Activated CD4-positive, alpha-beta T cell treated with anti-CD3 and anti-CD28 coated beads for 48 hours (primary cell): ENCODE results near the gene RGN.
"Not testable (repeated sequence)": the region's sequence is repeated elsewhere in the genome, so short reads cannot be mapped to it uniquely, and the experiment has no call there.

Source experiments
- DNase-seq: peaks from one replicate; pipeline ENCODE4 v3.0.0-alpha.2; 2020

Gene RGN

GRCh38 chrX:47078129-47079043 lies at the start of gene RGN:
RGN (plus strand) TSS chrX:47078443; CDS start chrX:47081145, 2,702 bp downstream.
- DNase-seq, result no peak

- DNase-seq, result no peak
These were observed 47.9 kb upstream of the RGN start for GRCh38 chrX:47030339-47030738.

- DNase-seq, result no peak
These were observed 30.3 kb upstream of the RGN start for GRCh38 chrX:47047989-47048388.

GRCh38 chrX:47059142-47059874 lies 18.9 kb upstream of the RGN start:
- DNase-seq, result no peak

DNA sequence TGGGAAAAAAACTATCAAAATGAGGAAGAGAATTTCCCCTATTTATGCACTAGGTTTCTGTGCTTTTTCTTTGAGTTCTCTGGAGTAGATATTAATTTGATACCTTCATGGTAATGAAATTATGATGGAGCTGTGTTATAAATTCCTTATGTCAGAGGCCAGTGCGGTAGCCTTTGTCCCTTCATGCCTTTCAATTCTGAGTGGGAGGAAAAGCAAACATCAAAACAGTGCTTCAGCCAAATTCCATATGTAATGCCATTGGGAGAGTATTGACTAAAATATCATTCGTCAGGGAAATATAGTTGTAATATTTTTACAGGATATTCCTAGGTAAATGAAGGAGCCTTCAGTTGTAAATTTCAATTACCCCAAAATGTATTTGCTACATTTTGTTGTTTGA lies 17.5 kb upstream of the RGN start:
- DNase-seq, result no peak

GRCh38 chrX:47061238-47061919 lies 16.9 kb upstream of the RGN start:
- DNase-seq, result no peak

GRCh38 chrX:47063179-47063578 lies 15.1 kb upstream of the RGN start:
- no peak for DNase-seq

- DNase-seq, result no peak
These were observed 10.0 kb upstream of the RGN start for GRCh38 chrX:47068214-47068613.

DNA sequence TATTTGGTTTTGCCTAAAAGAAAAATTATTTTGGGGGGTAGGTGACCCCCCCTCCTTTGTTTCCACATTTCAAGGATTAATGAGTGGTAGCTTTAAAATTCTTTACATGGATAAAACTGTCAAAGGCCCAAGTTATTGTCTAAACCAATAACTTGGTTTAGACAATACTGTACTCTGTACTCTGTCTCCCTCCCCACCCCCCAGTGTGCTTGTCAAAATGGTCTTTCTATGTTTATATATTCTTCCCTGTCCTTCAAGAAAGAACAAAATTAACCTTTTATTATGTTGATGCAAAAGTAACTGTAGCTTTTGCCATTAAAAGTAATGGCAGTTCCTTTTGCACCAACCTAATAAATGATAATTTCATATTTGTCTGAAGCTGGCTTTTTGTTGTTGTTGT lies 9.5 kb upstream of the RGN start:
- DNase-seq, result no peak

DNA sequence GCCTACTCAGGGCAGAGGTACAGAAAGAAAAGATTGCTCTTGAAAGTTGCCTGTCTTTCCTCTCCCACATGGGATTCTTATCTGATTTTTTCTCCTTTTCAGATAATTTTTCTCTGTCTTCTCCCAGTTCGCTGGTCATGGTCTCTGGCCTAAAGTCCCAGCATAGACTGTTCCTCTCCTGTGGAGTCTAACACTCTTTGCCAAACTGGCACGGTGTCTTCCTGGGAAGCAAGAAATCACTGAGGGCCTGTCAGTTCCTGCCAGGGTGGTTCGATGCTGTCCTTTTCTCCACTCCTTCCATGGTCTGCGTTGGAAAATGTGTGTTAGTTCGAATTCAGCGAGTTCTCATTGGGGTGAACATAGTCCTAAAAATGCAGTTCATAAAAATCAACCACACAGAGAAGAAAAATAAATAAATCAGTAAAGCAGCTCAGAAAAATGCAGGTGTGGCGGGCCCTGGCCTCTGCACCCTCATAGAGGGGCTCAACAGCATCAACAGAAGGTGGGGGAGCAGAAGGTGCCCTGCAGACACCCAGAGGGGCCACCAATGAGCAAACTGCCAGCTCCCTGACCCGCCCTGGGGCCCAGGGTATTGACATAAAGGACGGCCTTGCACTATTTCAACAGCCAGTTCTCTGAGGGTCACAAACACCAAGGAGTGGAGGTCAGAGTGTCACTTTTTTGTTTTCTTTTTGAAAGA lies 2.1 kb downstream of the RGN start:
- no peak for DNase-seq

DNA sequence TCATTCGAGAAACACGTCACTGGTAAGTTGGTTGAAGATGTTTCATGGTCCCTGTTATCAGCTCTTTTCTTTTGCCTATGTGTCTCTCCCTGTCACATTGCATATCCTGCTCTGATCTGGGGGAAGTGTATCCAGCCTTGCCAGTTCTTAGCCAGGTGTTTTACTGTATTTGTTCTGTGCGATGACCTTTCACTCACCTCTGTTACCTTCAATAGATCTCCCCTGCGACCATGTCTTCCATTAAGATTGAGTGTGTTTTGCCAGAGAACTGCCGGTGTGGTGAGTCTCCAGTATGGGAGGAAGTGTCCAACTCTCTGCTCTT lies 2.6 kb downstream of the RGN start:
- DNase-seq, result no peak

DNA sequence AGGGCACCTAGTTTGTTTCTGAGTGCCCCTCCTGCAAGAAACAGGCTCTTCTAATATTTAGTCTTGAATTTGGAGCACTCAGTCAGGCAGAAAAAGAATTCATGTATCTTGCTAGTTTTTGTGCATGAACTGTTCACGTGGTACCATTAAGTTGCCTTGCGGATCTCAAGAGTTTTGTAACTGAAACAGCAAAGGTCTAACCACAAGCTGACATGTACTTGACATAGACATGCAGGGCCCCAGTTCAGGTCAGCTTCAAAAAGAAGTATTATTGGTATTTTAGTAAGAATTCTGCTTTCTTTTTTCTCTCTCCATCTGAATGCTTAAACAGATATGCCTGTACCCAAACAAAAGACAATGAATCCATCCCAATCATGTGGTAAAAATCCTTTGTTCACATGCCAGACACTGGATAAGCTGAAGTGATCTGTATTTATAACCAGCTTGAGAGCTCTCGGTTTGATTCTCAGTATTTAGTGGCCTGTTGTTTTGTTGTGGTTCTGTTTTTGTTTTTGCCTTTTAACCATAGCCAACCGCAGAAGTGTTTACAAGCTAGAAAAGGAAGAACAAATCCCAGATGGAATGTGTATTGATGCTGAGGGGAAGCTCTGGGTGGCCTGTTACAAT lies 13.0 kb downstream of the RGN start:
- DNase-seq, result no peak

- DNase-seq, result peak; percentile 4
These were observed 15.0 kb downstream of the RGN start for GRCh38 chrX:47093248-47093647.

DNA sequence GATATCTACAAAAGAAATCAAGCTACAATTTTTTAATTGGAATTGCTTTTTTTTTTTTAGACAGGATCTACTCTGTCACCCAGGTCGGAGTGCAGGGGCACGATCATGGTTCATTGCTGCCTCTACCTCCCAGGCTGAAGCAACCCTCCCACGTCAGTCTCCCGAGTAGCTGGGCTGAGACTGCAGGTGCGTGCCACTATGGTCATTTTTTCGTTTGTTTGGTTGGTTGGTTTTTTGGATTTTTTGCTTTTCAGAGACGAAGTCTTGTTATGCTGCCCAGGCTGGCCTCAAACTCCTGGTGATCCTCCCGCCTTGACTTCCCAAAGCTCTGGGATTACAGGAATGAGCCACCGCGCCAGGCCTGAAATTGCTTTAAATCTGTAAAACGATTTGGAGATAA lies 15.6 kb downstream of the RGN start:
- no peak for DNase-seq

GRCh38 chrX:47097018-47097417 lies 18.8 kb downstream of the RGN start:
- DNase-seq, result no peak

DNA sequence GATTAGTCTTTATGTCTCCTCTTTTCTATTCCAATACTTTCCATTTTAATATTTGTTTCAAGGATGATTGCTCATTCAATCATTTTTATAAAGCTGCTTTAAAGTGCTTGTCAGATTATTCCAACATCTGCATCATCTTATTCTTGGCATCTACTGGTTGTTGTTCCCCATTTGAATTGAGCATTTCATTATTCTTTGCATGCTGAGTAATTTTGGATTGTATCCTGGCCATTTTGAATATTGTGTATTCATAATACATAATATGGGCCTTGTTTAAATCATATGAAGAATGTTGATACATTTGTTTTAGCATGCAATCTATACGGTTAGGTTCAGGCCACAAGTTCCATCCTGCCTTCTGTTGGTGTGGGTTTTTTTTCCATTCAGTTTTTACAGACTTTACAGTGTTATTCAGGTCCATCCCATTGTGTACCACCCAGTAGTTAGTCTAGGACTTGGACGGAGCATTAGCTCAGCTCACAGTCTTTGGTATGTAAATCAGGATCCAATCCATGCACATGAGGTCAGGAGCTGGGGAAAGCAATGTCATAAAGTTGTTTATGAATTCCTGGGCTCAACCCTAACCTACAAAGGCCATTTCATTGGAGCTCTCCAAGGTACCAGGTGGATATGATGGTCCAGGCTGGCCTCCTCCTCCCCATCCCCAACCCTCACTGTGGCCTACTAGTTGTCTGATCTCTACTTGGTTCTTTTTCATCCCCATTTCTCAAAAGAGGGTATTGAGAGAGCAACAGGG lies 20.3 kb downstream of the RGN start:
- no peak for DNase-seq

DNA sequence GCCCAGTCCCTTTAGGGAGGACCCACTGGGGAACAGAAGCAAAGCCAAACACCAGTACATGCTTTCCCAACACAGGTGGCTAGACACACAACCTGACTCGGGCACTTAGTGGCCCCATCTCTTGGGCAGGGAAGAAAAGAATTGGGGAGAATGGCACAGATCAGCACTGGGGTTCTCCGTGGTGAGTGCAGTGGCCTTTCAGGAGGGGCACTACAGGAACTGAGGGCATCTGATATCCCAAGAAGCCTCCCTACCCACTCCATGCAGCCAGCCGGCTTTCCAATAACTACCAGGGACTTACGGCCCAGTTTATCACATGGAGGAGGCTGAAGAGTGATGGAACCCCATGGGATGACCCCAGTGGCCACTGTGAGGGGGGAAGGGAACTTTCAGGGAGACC lies 23.0 kb downstream of the RGN start:
- DNase-seq, result no peak

- DNase-seq, result not testable (repeated sequence)
These were observed 32.8 kb downstream of the RGN start for GRCh38 chrX:47110936-47111615.

GRCh38 chrX:47112316-47112954 lies 34.2 kb downstream of the RGN start:
- no peak for DNase-seq

DNA sequence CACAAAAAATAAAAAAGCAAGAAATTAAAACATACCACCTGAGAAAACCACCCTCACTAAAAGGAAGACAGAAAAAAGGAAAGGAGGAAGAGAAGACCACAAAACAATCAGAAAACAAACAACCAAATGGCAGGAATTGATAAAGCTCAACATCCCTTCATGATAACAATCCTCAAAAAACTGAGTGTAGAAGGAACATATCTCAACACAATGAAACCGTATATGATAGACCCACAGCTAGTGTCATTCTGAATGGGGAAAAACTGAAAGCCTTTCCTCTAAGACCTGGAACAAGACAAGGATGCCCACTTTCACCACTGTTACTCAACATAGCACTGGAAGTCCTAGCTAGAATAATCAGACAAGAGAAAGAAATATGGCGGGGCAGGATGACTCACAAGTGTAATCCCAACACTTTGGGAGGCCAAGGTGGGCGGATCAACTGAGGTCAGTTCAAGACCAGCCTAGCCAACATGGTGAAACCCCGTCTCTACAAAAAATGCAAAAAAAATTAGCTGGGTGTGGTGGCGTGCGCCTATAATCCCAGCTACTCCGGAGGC lies 38.4 kb downstream of the RGN start:
- not testable (repeated sequence) for DNase-seq
